Measurements from ENCODE around the gene HBB.

The HBB gene

DNA sequence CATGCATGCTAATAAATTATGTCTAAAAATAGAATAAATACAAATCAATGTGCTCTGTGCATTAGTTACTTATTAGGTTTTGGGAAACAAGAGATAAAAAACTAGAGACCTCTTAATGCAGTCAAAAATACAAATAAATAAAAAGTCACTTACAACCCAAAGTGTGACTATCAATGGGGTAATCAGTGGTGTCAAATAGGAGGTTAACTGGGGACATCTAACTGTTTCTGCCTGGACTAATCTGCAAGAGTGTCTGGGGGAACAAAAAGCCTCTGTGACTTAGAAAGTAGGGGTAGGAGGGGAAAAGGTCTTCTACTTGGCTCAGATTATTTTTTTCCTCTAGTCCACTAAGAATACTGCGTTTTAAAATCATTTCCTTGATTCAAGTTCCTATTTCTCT is 810 bp upstream of the HBB start:
- DNase-seq (ENCODE audit: low read depth in 2 of 2): no peak

DNA sequence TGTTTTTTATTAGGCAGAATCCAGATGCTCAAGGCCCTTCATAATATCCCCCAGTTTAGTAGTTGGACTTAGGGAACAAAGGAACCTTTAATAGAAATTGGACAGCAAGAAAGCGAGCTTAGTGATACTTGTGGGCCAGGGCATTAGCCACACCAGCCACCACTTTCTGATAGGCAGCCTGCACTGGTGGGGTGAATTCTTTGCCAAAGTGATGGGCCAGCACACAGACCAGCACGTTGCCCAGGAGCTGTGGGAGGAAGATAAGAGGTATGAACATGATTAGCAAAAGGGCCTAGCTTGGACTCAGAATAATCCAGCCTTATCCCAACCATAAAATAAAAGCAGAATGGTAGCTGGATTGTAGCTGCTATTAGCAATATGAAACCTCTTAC is 1.4 kb downstream of the HBB start:
- DNase-seq (ENCODE audit: low read depth in 2 of 2): no peak

DNA sequence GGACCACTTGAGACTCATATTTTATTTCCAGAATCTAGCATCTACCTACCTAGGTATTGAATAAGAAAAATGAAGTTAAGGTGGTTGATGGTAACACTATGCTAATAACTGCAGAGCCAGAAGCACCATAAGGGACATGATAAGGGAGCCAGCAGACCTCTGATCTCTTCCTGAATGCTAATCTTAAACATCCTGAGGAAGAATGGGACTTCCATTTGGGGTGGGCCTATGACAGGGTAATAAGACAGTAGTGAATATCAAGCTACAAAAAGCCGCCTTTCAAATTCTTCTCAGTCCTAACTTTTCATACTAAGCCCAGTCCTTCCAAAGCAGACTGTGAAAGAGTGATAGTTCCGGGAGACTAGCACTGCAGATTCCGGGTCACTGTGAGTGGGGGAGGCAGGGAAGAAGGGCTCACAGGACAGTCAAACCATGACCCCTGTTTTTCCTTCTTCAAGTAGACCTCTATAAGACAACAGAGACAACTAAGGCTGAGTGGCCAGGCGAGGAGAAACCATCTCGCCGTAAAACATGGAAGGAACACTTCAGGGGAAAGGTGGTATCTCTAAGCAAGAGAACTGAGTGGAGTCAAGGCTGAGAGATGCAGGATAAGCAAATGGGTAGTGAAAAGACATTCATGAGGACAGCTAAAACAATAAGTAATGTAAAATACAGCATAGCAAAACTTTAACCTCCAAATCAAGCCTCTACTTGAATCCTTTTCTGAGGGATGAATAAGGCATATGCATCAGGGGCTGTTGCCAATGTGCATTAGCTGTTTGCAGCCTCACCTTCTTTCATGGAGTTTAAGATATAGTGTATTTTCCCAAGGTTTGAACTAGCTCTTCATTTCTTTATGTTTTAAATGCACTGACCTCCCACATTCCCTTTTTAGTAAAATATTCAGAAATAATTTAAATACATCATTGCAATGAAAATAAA is 2.1 kb downstream of the HBB start:
- no peak for DNase-seq (ENCODE audit: low read depth in 2 of 2)

DNA sequence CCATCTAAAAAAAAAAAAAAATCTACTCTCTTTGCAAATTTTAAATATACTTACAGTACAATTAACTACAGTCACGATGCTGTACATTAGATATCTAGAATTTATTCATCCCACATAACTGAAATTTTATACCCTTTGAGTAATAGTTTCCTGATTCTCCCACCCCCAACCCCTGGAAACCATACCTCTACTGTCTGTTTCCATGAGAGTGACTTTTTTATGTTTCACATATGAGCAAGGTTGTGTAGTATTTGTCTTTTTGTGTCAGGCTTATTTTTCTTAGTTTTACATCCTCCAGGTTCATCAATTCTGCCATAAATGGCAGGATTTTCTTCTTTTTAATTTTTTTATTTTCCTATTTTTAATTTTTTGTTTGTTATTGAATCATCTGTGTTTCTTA is 3.2 kb downstream of the HBB start:
- no peak for DNase-seq (ENCODE audit: low read depth in 2 of 2)

DNA sequence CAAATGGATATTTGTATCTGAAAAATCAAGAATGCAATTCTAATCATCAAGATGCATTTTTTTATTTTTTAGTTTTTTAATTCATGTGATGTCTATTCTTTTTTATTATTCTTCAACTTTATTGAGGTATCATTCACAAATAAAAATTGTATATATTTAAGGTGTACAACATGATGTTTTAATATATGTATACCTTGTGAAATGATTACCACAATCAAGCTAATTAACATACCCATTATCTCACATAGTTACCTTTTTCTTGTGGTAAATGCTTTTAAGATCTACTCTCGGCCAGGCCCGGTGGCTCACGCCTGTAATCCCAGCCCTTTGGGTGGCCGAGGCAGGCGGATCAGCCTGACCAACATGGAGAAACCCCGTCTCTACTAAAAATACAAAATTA is 3.7 kb downstream of the HBB start:
- no peak for DNase-seq (ENCODE audit: low read depth in 2 of 2)

DNA sequence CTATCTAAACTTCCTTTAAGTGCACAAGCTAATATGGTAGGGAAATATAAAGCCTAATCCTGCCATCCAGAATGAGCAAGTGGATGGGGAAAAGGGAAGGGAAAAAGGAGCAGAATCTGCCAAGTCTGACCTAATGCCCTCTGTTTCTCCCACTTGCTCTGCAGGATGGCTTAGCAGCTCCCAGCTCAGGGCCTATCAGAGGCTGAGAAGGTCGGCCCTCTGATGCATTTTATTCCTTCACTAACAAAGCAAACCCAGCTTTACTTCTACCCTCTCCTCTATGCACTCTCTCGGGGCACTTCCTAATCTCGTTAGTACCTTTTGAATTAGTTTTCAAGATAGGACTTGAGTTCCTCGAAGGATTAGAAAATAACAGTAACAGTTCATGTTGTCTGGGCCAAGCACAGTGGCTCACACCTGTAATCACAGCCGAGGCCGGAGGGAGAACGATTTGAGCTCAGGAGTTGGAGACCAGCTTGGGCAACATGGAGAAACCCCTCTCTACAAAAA is 16.4 kb downstream of the HBB start:
- DNase-seq (ENCODE audit: low read depth in 2 of 2): no peak

DNA sequence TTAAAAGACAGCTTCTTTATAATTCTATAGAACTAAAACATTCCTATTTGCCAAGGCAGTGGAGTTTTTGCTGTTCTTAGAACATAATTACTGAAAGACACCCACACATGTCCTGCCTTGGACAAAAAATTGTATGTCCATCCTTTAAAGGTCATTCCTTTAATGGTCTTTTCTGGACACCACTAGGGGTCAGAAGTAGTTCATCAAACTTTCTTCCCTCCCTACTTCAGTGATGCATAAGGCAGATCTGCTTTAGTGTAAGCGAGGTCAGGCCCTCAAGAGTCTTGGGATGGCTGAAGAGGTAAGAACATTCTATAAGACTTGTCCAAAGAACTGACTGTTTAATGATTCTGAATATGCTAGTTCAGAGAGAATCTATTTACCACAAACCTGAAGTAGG is 22.1 kb downstream of the HBB start:
- no peak for DNase-seq (ENCODE audit: low read depth in 2 of 2)

DNA sequence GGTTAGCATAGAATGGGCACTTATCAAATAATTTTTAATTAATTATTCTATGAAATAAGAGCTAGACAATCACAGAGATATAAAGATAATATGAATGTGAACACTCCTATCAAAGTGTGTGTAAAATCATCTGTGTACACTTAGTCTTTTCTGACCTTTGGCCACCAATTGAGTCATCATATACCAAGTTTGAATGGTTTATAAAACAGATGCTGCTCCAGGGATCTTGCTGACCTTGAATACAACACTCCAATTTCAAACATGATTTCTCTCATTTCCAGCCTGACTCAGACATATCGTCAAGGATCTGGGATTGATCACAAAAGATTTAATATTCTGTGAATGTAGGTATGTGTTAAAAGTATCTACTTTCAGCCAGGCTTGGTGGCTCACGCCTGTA is 23.5 kb downstream of the HBB start:
- no peak for DNase-seq (ENCODE audit: low read depth in 2 of 2)

DNA sequence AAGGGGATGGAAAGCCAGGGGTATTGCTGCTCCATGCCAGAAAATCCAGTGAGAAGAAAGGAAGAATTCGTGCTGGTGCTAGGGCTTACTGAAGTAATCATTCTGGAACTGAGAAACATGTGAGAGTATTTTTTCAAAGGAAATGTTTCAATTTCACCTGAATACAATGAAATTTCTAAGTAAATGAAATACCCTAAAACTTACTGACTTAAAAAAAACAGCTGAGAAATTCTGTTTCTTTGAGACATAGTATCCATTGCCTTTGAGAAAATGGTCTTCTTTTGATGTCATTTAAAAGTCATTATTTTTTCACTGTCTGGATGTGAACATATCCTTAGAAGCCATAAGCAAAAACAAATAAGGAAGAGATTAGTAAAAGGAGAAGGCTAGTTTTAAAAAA is 26.3 kb downstream of the HBB start, which contains the start of gene OR51V1:
TSS of gene OR51V1 (minus strand) at position 101 of the 400 bp plus-strand sequence. CDS start at position 101, 0 bp downstream.
- DNase-seq (ENCODE audit: low read depth in 2 of 2): no peak

DNA sequence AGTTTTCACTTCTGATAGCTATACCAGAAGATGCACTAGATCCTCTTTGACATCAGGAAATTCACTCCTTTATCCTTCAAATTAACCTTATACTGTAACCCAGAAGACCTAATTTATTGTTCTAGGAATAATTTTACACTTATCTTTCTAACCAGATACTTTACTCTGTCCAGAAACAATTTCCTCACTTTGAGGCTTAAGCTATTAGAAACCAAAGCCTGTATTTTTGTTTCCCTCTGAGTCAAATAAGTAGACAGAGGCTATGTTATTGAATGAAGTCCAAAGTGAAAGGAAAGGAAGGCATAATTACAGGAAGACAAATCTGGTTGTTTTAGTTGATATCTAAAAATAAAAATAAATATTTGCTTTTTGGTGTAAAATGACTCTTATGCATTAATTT is 28.6 kb downstream of the HBB start:
- DNase-seq (ENCODE audit: low read depth in 2 of 2): no peak

DNA sequence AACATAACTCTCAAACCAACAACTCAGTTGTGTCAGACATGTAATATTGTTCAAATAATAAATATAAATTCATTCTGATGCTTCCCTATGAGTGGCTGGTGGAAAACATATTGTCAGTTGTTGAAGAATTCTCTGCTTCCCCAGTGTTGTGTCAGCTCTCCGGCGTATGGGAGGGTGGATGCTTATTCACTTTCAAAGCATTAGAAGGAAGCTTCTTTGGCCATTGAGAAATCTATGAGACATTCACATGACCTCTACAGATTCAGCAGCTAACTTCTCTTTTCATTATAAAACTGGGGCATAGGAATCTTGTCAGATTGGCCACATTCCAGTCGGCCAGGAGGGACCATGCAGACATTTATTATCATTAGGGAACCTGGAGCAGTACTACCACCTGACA is 29.3 kb downstream of the HBB start:
- no peak for DNase-seq (ENCODE audit: low read depth in 2 of 2)

DNA sequence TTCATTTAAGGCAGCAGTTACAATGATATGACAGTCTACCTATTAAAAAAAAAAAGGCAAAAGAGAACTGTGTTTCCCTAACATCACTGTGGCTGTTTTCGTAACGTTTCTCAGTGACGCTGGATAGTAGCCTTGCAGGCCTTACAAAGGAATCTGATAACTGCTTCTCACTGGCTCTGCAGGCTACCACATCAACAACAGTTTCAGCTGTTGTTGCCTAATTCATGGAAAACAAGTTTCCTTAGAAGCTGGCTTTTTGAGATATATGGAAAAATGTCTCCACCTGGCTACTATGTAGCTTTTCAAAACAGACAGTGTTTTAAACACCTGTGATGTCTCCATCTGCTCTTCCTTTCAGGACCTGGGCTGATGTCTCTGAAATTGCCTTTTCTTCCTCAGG is 30.1 kb downstream of the HBB start:
- DNase-seq (ENCODE audit: low read depth in 2 of 2): no peak

DNA sequence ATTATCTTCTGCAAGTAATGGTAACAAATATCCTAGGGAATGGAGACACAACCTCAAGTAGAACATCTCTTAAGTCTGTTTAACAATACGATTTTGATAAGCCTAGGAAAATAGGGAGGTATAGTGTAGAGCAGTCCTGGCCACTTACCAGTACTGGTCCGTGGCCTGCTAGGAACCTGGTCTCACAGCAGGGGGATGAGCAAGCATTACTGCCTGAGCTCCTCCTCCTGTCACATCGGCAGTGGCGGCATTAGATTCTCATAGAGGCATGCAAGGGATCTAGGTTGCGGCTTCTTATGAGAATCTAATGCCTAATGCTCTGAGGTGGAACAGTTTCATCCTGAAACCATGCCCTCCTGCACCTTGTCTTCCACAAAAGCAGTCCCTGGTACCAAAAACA is 30.8 kb downstream of the HBB start:
- DNase-seq (ENCODE audit: low read depth in 2 of 2): no peak

DNA sequence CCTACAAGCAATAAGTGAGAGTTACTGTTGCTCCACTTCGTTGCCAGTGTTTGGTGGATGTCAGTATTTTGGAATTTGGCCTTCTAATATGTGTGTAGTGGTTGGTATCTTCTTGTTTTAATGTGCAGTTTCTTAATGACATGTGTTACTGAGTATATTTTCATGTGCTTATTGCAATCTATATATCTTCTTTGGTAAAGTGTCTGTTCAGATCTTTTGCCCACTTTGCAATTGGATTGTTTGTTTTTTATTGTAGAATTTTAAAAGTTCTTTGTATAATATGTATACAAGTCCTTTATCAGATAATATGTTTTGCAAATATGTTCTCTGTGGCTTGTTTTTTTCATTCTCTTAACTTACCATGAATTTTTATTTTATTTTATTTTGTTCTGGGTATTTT is 34.1 kb downstream of the HBB start:
- no peak for DNase-seq (ENCODE audit: low read depth in 2 of 2)

DNA sequence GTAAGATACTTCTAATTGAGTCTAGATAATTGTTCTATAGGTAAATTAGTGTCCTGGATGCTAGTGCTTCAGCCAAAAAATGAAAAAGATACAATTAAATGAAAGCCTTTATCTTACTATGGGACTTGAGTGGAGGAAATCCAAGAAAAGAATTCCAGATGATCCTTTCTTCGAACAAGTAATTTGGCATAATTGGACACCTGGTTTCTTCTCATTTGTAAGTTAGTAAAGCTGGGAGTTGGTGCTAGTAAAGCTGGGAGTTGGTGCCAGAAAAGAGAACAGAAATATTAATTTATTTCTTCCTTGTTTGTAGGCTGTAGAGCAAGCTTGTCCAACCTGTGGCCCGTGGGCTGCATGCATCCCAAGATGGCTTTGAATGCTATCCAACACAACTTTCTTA is 38.7 kb downstream of the HBB start:
- no peak for DNase-seq (ENCODE audit: low read depth in 2 of 2)

DNA sequence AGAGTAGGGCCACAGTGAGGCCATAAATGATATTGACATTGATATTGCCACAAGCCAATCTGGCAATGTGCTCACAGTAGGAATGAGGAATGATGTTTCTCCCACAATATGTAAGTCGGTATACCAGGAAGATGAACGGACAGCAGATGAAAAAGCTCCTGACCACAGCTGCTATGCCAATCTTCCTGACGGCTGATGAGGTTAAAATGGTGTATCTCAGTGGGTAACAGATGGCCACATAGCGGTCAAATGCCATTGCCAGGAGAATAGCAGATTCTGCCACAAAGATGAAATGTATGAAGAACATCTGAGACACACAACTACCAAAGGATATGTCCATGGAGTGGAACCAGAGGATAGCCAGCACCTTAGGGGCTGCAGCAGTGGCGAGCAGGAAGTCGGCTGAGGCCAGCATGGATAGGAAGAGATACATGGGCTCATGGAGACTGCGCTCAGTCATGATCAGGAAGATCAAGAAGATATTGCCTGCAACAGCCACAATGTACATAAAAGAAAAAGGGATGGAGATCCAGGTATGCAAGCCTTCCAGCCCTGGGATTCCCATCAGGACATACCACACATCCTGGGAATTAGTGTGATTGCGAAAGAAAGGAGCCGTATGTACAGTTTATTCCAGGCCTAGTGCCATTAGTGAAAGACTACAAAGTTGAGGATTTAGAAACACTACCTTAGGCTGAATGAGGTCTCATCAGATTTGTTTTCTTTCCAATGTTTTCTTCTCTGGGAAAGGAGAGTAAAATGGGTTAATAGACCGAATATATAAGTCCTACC is 48.6 kb downstream of the HBB start:
- DNase-seq (ENCODE audit: low read depth in 2 of 2): no peak

All from stimulated activated CD8-positive, alpha-beta memory T cell treated with anti-CD3 and anti-CD28 coated beads, Interleukin-7, amount 100 ng/mL, for 1 hour (primary cell).